Kidney (tissue), 14 donors: ENCODE measurements around the gene SLIRP. TPM values are rescaled to one million over a fixed set of nuclear protein-coding genes. Genes with fewer than 3 reads are reported as not detected.

ENCODE experiments used
- DNase-seq, 5 donors: peaks; one replicate each; pipeline ENCODE4 v3.0.0-alpha.2; 2013 to 2020
- FAIRE-seq: peaks from 2 replicates; lab custom pipeline; 2012; peaks lifted over from hg19 to GRCh38; lab: Jason Lieb, UNC
- H3K27ac ChIP-seq, 2 donors: one replicate each; pipeline ENCODE4 v1.7.0; 2013; ENCODE audit warnings: low read depth in 2 of 2, low read length in 2 of 2, inconsistent platforms in 1 of 2
- H3K27me3 ChIP-seq: one replicate; pipeline ENCODE4 v1.7.1; 2013; ENCODE audit warnings: low read length, inconsistent platforms; ENCODE audit not compliant: control insufficient read depth, insufficient read depth
- H3K36me3 ChIP-seq, 3 donors: one replicate each; pipeline versions ENCODE4 v1.7.0 to v1.7.1; 2013; ENCODE audit warnings: low read length in 3 of 3, control low read depth in 1 of 3, inconsistent platforms in 1 of 3; ENCODE audit not compliant: insufficient read depth in 3 of 3, control insufficient read depth in 2 of 3
- H3K4me1 ChIP-seq, 3 donors: one replicate each; pipeline versions ENCODE4 v1.7.0 to v1.7.1; 2013; ENCODE audit warnings: low read length in 3 of 3, inconsistent platforms in 1 of 3, low read depth in 1 of 3; ENCODE audit not compliant: control insufficient read depth in 2 of 3, insufficient read depth in 2 of 3
- H3K4me3 ChIP-seq, 3 donors: one replicate each; pipeline versions ENCODE4 v1.7.0 to v1.8.1; 2013; ENCODE audit warnings: low read length in 3 of 3, control low read depth in 1 of 3, inconsistent platforms in 1 of 3
- H3K9ac ChIP-seq, 3 donors: one replicate each; pipeline versions ENCODE4 v1.7.0 to v1.7.1; 2013; ENCODE audit warnings: low read length in 3 of 3, control low read depth in 1 of 3, inconsistent platforms in 1 of 3
- H3K9me3 ChIP-seq, 3 donors: one replicate each; pipeline versions ENCODE4 v1.7.0 to v1.7.1; 2013; ENCODE audit warnings: low read length in 3 of 3, control low read depth in 1 of 3, inconsistent platforms in 1 of 3; ENCODE audit not compliant: control insufficient read depth in 2 of 3, insufficient read depth in 1 of 3
- CTCF ChIP-seq: IDR thresholded peaks from 3 replicates; pipeline ENCODE4 v1.5.1; 2012; ENCODE audit warnings: mild to moderate bottlenecking, moderate library complexity, borderline replicate concordance; ENCODE audit not compliant: insufficient read depth; ENCODE audit errors: extremely low read depth
- intact Hi-C: fragments of 100-400 bp; cut with DNase I; formaldehyde crosslinking; loops from one replicate; pipeline ENCODE4 v1.11.1; 2022
- polyA plus RNA-seq: library from polyadenylated mRNA; stranded (reverse); fragments of 350-450 nt; fragmentation: Illumina TruSeq; extraction: RNeasy Lipid Tissue Mini Kit (QIAGEN cat#74804); gene quantifications from one replicate; pipeline ENCODE4 v1.2.3, GENCODE V29; 2014; ENCODE audit warnings: low read depth, low replicate concordance; ENCODE audit not compliant: insufficient read depth
- total RNA-seq: library from RNA; stranded (reverse); fragmentation: NEBNext Ultra II Directional; extraction: Animal tissue kit (Norgen Biotek cat#: 25700); gene quantifications from one replicate; pipeline ENCODE4 v1.2.1, GENCODE V29; 2021
- donor health status: control.
- donor health status: control.
- donor health status: control.
- donor health status: control.
- donor health status: control.
- donor health status: DM: yes; HTN: yes; CAD: no.
- donor health status: Normal renal cell carcinoma (clear cell type).

The SLIRP gene
- total and polyA plus RNA-seq, 2 donors from 2014 or later: 91.6 to 418 TPM

GRCh38 chr14:77682158-77682553, 25.7 kb upstream of the SLIRP start:
- Histone ChIP-seq H3K9me3 (no peaks in the 10 kb centered on the region), H3K36me3 (peaks cover 2 to 15% (median 5%) of the 10 kb centered on the region in 3 donors), H3K27me3 (no peaks in the 10 kb centered on the region), H3K4me1 (peaks cover 0 to 2% (median 0%) of the 10 kb centered on the region in 3 donors), H3K27ac (no peak overlapping the region), H3K9ac (no peak overlapping the region), H3K4me3 (no peak overlapping the region)
- DNase-seq (no peak), FAIRE-seq (no peak)
- TF ChIP-seq CTCF: no peak
- intact Hi-C loops: no loop called here

DNA sequence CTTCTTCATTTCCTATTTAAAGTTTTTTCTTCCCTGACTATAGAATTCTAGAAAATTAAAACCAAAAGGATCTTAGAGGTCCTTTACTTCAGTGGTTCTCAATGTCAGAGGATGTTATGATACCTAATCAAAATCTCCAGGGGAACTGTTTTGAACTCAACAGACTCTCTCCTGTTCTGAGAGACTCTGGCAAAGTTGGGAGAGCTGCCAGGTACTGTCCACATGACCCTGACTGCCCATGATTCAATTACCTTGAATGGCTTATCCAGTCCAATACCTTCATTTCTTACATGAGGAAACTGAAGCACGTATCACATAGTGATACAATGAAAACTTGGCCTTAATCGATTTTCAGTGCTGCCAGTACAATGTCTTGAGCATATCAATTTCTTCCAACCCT, 16.6 kb upstream of the SLIRP start:
- DNase-seq: no peak
- Histone ChIP-seq H3K9ac (no peak overlapping the region), H3K4me3 (no peak overlapping the region), H3K36me3 (peaks cover 0 to 14% (median 7%) of the 10 kb centered on the region in 3 donors), H3K9me3 (no peaks in the 10 kb centered on the region), H3K27me3 (no peaks in the 10 kb centered on the region), H3K4me1 (no peaks in the 10 kb centered on the region), H3K27ac (no peak overlapping the region)
- FAIRE-seq: no peak
- TF ChIP-seq CTCF: no peak
- intact Hi-C loops: loop anchor here (10.0 kb wide), 1 partner anchor 216 kb away; no protein-coding TSS in a partner anchor

DNA sequence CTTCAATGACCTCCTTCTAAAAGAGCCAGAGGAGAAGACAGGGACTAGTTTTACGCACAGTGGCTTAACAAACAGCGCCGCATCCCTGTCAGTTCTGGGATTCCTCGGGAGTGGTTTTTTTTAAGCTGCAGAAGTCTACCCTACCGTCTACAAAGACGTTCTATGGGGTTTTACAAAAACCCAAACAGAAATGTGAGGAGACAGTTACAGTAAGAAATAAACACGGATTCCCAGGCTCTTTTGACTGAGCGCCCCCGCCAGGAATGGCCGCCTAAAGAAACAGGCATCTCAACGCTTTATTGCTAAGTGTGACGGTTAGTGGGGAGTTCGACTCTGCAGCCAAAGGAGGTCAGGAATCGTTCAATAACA, 564 bp upstream of the SLIRP start:
- H3K9me3 ChIP-seq: no peaks in the 10 kb centered on the region
- DNase-seq (peak in 3 of 5 donors; percentile 28 to 75 (median 52)), FAIRE-seq (no peak)
- peaks cover 8 to 23% (median 8%) of the 10 kb centered on the region in 3 donors for H3K4me1 ChIP-seq
- peak overlapping the region; percentile 44 to 89 (median 77) for H3K9ac ChIP-seq
- peak overlapping the region in 1 of 2 donors; percentile 34 for H3K27ac ChIP-seq
- intact Hi-C loops: no loop called here
- TF ChIP-seq CTCF: no peak
- H3K4me3 ChIP-seq: peak overlapping the region; percentile 78 to 98 (median 97)
- H3K36me3 ChIP-seq: peaks cover 6 to 17% (median 14%) of the 10 kb centered on the region in 3 donors
- H3K27me3 ChIP-seq: no peaks in the 10 kb centered on the region

DNA sequence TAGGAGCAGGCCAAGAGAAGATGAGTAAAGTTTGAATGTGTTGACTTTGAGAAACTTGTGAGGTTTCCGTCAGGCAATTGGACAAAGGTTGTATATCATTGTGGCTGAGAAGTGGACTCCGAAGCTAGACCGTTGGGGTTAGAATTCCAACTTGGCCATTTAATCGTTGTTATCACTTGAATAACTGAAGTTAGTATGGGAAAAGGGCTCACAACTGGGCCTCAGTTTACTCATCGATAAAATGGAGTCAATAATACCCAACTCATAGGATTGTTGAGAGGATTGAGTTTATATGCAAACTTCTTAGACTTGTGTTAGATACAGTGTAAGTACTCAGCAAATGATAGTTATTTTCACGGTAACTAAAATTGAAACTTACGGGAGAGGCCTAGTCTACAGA, 846 bp downstream of the SLIRP start:
- no peak for TF ChIP-seq CTCF
- H3K9me3 ChIP-seq: no peaks in the 10 kb centered on the region
- H3K4me3 ChIP-seq: peak overlapping the region; percentile 78 to 98 (median 97)
- peaks cover 8 to 23% (median 8%) of the 10 kb centered on the region in 3 donors for H3K4me1 ChIP-seq
- FAIRE-seq (no peak), DNase-seq (peak in 1 of 5 donors; percentile 1)
- no peaks in the 10 kb centered on the region for H3K27me3 ChIP-seq
- intact Hi-C loops: no loop called here
- peak overlapping the region; percentile 30 to 89 (median 77) for H3K9ac ChIP-seq
- H3K36me3 ChIP-seq: peaks cover 6 to 20% (median 16%) of the 10 kb centered on the region in 3 donors
- H3K27ac ChIP-seq: no peak overlapping the region
